ENCODE results near the gene BAIAP3. TPM values are rescaled to one million over a fixed set of nuclear protein-coding genes. Genes with fewer than 3 reads are reported as not detected.

BAIAP3 gene
- total and polyA plus RNA-seq, 10 donors: 2.7 to 15.7 (median 6.3) TPM

DNA sequence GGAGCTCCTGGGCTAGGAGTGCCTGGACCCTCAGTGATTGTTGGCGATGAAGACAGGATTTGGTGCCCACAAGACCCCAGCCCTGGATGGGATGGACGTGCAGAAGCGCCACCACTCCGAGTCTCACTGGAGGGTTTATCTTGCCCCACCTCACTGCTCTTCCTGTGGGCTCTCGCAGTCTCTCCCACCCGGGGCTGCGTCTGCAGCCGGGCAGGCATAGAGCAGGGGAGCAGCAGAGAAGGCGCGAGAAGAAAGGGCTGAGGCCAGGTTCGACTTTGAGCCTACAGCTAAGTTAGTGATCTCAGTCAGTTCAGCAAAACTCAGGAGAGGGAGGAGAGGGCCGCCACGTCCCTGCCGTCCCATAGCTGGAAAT is 17.4 kb upstream of the BAIAP3 start:
- Histone ChIP-seq H3K36me3 (peaks cover 3 to 96% (median 84%) of the 10 kb centered on the region in 6 donors), H3K4me3 (no peak overlapping the region), H3K27ac (no peak overlapping the region), H3K4me1 (peaks cover 20 to 63% (median 39%) of the 10 kb centered on the region in 6 donors), H3K27me3 (replicated peaks in 1 of 7) (no peaks in the 10 kb centered on the region), H3K9me3 (no peaks in the 10 kb centered on the region)
- intact Hi-C loops (cut with DNase I; ENCODE audit: low total_unique reads): no loop called here
- TF ChIP-seq POLR2AphosphoS5 (IDR thresholded peaks at IDR 0.05) (peak in 1 of 3 donors; percentile 48), POLR2A (IDR thresholded peaks at IDR 0.05) (no peak)
- TF ChIP-seq, protein P1, sequence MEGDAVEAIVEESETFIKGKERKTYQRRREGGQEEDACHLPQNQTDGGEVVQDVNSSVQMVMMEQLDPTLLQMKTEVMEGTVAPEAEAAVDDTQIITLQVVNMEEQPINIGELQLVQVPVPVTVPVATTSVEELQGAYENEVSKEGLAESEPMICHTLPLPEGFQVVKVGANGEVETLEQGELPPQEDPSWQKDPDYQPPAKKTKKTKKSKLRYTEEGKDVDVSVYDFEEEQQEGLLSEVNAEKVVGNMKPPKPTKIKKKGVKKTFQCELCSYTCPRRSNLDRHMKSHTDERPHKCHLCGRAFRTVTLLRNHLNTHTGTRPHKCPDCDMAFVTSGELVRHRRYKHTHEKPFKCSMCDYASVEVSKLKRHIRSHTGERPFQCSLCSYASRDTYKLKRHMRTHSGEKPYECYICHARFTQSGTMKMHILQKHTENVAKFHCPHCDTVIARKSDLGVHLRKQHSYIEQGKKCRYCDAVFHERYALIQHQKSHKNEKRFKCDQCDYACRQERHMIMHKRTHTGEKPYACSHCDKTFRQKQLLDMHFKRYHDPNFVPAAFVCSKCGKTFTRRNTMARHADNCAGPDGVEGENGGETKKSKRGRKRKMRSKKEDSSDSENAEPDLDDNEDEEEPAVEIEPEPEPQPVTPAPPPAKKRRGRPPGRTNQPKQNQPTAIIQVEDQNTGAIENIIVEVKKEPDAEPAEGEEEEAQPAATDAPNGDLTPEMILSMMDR (IDR thresholded peaks at IDR 0.05 in 8 of 11, conservative IDR thresholded peaks at IDR 0.05 in 3 of 11): no peak
- DNase-seq: no peak
- 83 to 95% (median 89%) methylated on average over 10 to 14 of the region's 14 CpGs for WGBS, 5 donors

DNA sequence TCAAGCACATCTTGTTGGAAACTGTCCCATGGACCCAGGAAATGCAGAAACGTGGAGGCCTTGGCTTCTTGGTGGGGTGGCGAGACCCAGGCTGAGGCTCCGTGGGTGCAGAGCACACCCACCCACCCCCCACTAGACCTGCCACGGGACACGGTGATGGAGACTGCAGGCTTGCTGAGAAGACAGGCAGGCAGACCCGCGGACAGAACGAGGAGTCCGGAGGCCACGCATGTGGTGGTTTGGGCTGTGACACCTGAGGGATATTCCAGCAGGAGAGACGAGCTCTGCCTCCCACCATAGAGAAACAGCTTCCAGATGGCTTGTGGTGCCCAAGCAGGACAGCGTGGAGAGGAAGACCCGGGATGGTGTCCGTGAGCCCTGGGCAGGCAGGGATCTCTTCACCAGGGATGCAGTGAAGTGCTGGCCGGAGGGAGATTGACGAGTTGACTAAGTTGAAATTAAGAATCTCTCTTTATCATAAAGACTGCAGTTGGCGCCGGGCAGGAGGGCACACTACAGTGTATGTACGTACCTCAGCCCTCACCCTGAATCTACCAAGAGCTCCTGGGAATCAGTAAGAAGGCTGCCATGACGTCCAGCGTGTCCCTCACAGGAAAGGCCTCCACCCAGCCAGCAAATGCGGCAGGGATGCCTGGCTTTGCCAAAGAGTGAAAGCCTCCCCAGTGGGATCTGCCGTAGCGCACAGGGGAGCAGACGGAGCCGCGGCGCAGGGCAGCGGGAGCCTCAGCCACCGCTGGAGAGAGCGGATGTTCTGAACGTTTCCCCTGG is 15.8 kb upstream of the BAIAP3 start:
- 91 to 93% (median 92%) methylated on average over 24 to 32 of the region's 32 CpGs for WGBS, 5 donors
- intact Hi-C loops (cut with DNase I; ENCODE audit: low total_unique reads): no loop called here
- TF ChIP-seq POLR2A (IDR thresholded peaks at IDR 0.05) (no peak), POLR2AphosphoS5 (IDR thresholded peaks at IDR 0.05) (peak; percentile 14 to 67 (median 24))
- TF ChIP-seq, protein P1 (IDR thresholded peaks at IDR 0.05 in 8 of 11, conservative IDR thresholded peaks at IDR 0.05 in 3 of 11): no peak
- Histone ChIP-seq H3K9me3 (no peaks in the 10 kb centered on the region), H3K4me3 (no peak overlapping the region), H3K27ac (no peak overlapping the region), H3K36me3 (peaks cover 3 to 100% (median 91%) of the 10 kb centered on the region in 6 donors), H3K4me1 (peaks cover 4 to 47% (median 23%) of the 10 kb centered on the region in 6 donors), H3K27me3 (replicated peaks in 1 of 7) (no peaks in the 10 kb centered on the region)
- no peak for DNase-seq

DNA sequence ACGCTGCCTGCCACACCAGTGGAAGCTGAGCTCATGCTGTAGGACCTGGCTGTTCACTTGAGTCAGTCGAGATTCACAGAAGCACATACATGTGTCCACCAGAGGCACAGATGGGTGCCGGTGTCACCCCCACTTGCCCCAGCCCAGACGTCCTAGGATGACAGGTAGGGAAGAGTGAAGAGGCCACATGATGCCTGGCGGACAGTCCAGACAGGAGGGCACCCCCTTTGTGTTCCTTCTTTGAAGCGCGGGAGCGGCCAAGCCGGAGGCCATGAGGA is 15.2 kb upstream of the BAIAP3 start:
- DNase-seq: no peak
- Histone ChIP-seq H3K36me3 (peaks cover 3 to 100% (median 94%) of the 10 kb centered on the region in 6 donors), H3K9me3 (no peaks in the 10 kb centered on the region), H3K27me3 (replicated peaks in 1 of 7) (no peaks in the 10 kb centered on the region), H3K27ac (no peak overlapping the region), H3K4me3 (no peak overlapping the region), H3K4me1 (peaks cover 0 to 42% (median 18%) of the 10 kb centered on the region in 6 donors)
- intact Hi-C loops (cut with DNase I; ENCODE audit: low total_unique reads): no loop called here
- 76 to 83% (median 81%) methylated on average over 7 to 9 of the region's 9 CpGs for WGBS, 5 donors
- TF ChIP-seq, protein P1 (IDR thresholded peaks at IDR 0.05 in 8 of 11, conservative IDR thresholded peaks at IDR 0.05 in 3 of 11): no peak
- no peak for TF ChIP-seq POLR2AphosphoS5 (IDR thresholded peaks at IDR 0.05)
- TF ChIP-seq POLR2A (IDR thresholded peaks at IDR 0.05): no peak

DNA sequence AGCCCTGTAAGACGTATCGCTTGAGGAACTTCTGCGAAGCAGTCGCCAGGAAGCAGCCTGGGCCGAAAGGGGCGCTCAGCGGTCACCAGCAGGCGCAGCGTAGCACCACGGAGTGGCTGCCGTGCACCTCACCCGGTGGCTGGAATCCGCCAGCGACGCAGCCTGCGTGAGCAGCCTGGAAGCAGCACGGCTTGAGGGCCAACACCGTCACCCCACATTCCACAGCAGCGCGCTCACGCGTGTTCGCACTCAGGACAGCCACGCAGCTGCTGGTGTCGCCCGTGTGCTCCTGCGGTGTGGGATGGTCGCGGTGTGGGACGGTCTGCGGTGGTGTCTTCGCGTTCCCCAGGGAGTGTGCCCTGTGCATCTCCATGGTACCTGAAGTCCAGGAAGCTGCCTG is 14.4 kb upstream of the BAIAP3 start:
- H3K4me1 ChIP-seq: peaks cover 0 to 42% (median 15%) of the 10 kb centered on the region in 6 donors
- H3K9me3 ChIP-seq: no peaks in the 10 kb centered on the region
- no peak for DNase-seq
- no peak overlapping the region for H3K4me3 ChIP-seq
- peaks cover 3 to 100% (median 97%) of the 10 kb centered on the region in 6 donors for H3K36me3 ChIP-seq
- H3K27ac ChIP-seq: no peak overlapping the region
- no peak for TF ChIP-seq POLR2A (IDR thresholded peaks at IDR 0.05)
- TF ChIP-seq POLR2AphosphoS5 (IDR thresholded peaks at IDR 0.05): peak; percentile 19 to 68 (median 26)
- intact Hi-C loops (cut with DNase I; ENCODE audit: low total_unique reads): no loop called here
- 91 to 94% (median 91%) methylated on average over 28 to 33 of the region's 33 CpGs for WGBS, 5 donors
- H3K27me3 ChIP-seq (replicated peaks in 1 of 7): no peaks in the 10 kb centered on the region
